ENCODE results near the gene PABPN1L.

PABPN1L gene

DNA sequence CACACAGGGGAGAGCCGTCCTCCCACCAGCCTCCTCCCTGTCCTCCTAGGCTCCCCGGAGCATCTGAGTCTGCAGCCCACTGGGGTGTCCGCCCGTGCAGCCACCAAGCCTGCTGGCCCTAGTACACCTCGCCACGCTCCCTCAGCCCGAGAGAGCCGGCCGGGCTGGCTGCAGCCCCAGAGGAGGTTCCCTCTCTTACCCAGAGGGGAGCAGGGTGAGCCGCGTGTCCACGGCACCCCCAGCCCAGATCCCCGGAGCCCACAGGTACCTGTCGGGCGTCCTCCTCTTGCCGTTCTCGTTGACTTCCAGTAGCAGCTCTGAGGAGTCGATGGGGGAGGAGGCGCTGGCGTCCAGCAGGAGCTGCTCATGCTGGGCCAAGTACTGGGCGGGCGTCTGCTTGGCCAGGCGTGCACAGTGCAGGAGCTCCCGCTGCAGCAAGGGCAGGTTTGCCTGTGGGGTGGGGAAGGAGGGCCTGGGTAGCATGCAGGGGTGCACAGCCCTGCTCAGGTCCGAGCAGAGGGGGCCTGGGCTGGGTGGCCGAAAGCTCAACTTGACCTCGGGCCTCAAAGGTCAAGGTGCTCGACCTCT is 19.3 kb upstream of the PABPN1L start:
- H4K91ac ChIP-seq (ENCODE audit: low read depth, low read length, poor library complexity) = no peak overlapping the region
- WGBS, 2 donors (ENCODE audit: extremely low coverage in 2 of 2, insufficient read length in 2 of 2, insufficient replicate concordance in 1 of 2) = no CpG with 5 or more reads among the region's 28 CpGs

GRCh38 chr16:88884569-88885271 is 18.3 kb upstream of the PABPN1L start:
- Histone ChIP-seq H3K4me3 (ENCODE audit: low read length in 2 of 2) (no peak overlapping the region), H3K27me3 (ENCODE audit: control insufficient read depth in 3 of 3, insufficient read depth in 3 of 3, low read depth in 1 of 3, low read length in 3 of 3) (peaks cover 0 to 13% (median 4%) of the 10 kb centered on the region in 3 experiments), H2BK120ac (ENCODE audit: low read depth, low read length) (no peak overlapping the region), H3K27ac (replicated peaks; ENCODE audit: low read length) (no peak overlapping the region), H3K4me2 (ENCODE audit: insufficient read depth, low read length, poor library complexity, severe bottlenecking) (no peak overlapping the region), H2BK5ac (ENCODE audit: low read length) (no peak overlapping the region), H3K9ac (ENCODE audit: low read depth, low read length, poor library complexity) (no peak overlapping the region), H3K9me3 (replicated peaks in 1 of 2; ENCODE audit: control insufficient read depth in 2 of 2, insufficient read depth in 1 of 2, low read depth in 1 of 2, low read length in 2 of 2) (peaks cover 0 to 6% of the 10 kb centered on the region in 2 donors), H3K14ac (ENCODE audit: low read length) (peak overlapping the region; percentile 25), H3K36me3 (replicated peaks in 1 of 2; ENCODE audit: control insufficient read depth in 2 of 2, insufficient read depth in 2 of 2, low read length in 2 of 2) (no peaks in the 10 kb centered on the region), H2BK15ac (ENCODE audit: low read length) (no peak overlapping the region), H2BK12ac (ENCODE audit: low read length) (peak overlapping the region; percentile 41), H3K23ac (ENCODE audit: low read depth, low read length, poor library complexity) (peak overlapping the region; percentile 85), H4K91ac (ENCODE audit: low read depth, low read length, poor library complexity) (no peak overlapping the region), H2AK5ac (ENCODE audit: low read depth, low read length) (peak overlapping the region; percentile 84), H3K18ac (ENCODE audit: low read length) (peak overlapping the region; percentile 28), H3K79me1 (ENCODE audit: low read depth, low read length) (peaks cover 11% of the 10 kb centered on the region), H2AFZ (ENCODE audit: low read length) (no peak overlapping the region), H3K4ac (ENCODE audit: low read length) (no peak overlapping the region), H3K4me1 (ENCODE audit: control insufficient read depth in 2 of 2, insufficient read depth in 1 of 2, low read depth in 1 of 2, low read length in 2 of 2) (peaks cover 13 to 14% of the 10 kb centered on the region in 2 donors), H4K8ac (ENCODE audit: low read depth, low read length) (no peak overlapping the region)
- no peak for DNase-seq (ENCODE audit: low spot score)
- no CpG with 5 or more reads among the region's 39 CpGs for WGBS, 2 donors (ENCODE audit: extremely low coverage in 2 of 2, insufficient read length in 2 of 2, insufficient replicate concordance in 1 of 2)

More for the DNA sequence above, 19.3 kb upstream of the PABPN1L start:
- peak overlapping the region; percentile 73 for H3K23ac ChIP-seq (ENCODE audit: low read depth, low read length, poor library complexity)
- H3K9ac ChIP-seq (ENCODE audit: low read depth, low read length, poor library complexity) = peak overlapping the region; percentile 44
- no peak overlapping the region for H3K4me2 ChIP-seq (ENCODE audit: insufficient read depth, low read length, poor library complexity, severe bottlenecking)
- H4K8ac ChIP-seq (ENCODE audit: low read depth, low read length) = no peak overlapping the region
- H3K27ac ChIP-seq (replicated peaks; ENCODE audit: low read length) = no peak overlapping the region
- no peak overlapping the region for H2AFZ ChIP-seq (ENCODE audit: low read length)
- no peak overlapping the region for H2BK120ac ChIP-seq (ENCODE audit: low read depth, low read length)
- no peak overlapping the region for H2BK15ac ChIP-seq (ENCODE audit: low read length)
- peaks cover 2 to 7% of the 10 kb centered on the region in 2 donors for H3K4me1 ChIP-seq (ENCODE audit: control insufficient read depth in 2 of 2, insufficient read depth in 1 of 2, low read depth in 1 of 2, low read length in 2 of 2)
- DNase-seq (ENCODE audit: low spot score) = no peak
- no peak overlapping the region for H2BK5ac ChIP-seq (ENCODE audit: low read length)
- peaks cover 11% of the 10 kb centered on the region for H3K79me1 ChIP-seq (ENCODE audit: low read depth, low read length)
- H3K14ac ChIP-seq (ENCODE audit: low read length) = peak overlapping the region; percentile 38
- peaks cover 0 to 10% (median 0%) of the 10 kb centered on the region in 3 experiments for H3K27me3 ChIP-seq (ENCODE audit: control insufficient read depth in 3 of 3, insufficient read depth in 3 of 3, low read depth in 1 of 3, low read length in 3 of 3)
- H3K4me3 ChIP-seq (ENCODE audit: low read length in 2 of 2) = peak overlapping the region in 1 of 2 donors; percentile 38
- H3K18ac ChIP-seq (ENCODE audit: low read length) = peak overlapping the region; percentile 38
- peak overlapping the region; percentile 56 for H2AK5ac ChIP-seq (ENCODE audit: low read depth, low read length)
- H2BK12ac ChIP-seq (ENCODE audit: low read length) = peak overlapping the region; percentile 41
- no peak overlapping the region for H3K4ac ChIP-seq (ENCODE audit: low read length)
- no peaks in the 10 kb centered on the region for H3K36me3 ChIP-seq (replicated peaks in 1 of 2; ENCODE audit: control insufficient read depth in 2 of 2, insufficient read depth in 2 of 2, low read length in 2 of 2)
- peaks cover 0 to 6% of the 10 kb centered on the region in 2 donors for H3K9me3 ChIP-seq (replicated peaks in 1 of 2; ENCODE audit: control insufficient read depth in 2 of 2, insufficient read depth in 1 of 2, low read depth in 1 of 2, low read length in 2 of 2)

GRCh38 chr16:88883946-88884345 is 17.5 kb upstream of the PABPN1L start:
- no peak overlapping the region for H3K27ac ChIP-seq (replicated peaks; ENCODE audit: low read length)
- H3K4me3 ChIP-seq (ENCODE audit: low read length in 2 of 2) = no peak overlapping the region
- H2BK15ac ChIP-seq (ENCODE audit: low read length) = no peak overlapping the region
- no peak for DNase-seq (ENCODE audit: low spot score)
- H3K4me1 ChIP-seq (ENCODE audit: control insufficient read depth in 2 of 2, insufficient read depth in 1 of 2, low read depth in 1 of 2, low read length in 2 of 2) = peaks cover 16 to 19% of the 10 kb centered on the region in 2 donors
- H3K4me2 ChIP-seq (ENCODE audit: insufficient read depth, low read length, poor library complexity, severe bottlenecking) = no peak overlapping the region
- H2BK5ac ChIP-seq (ENCODE audit: low read length) = peak overlapping the region; percentile 24
- no peak overlapping the region for H3K9ac ChIP-seq (ENCODE audit: low read depth, low read length, poor library complexity)
- WGBS, 2 donors (ENCODE audit: extremely low coverage in 2 of 2, insufficient read length in 2 of 2, insufficient replicate concordance in 1 of 2) = no CpG with 5 or more reads among the region's 11 CpGs
- H4K8ac ChIP-seq (ENCODE audit: low read depth, low read length) = no peak overlapping the region
- H4K91ac ChIP-seq (ENCODE audit: low read depth, low read length, poor library complexity) = no peak overlapping the region
- H3K36me3 ChIP-seq (replicated peaks in 1 of 2; ENCODE audit: control insufficient read depth in 2 of 2, insufficient read depth in 2 of 2, low read length in 2 of 2) = no peaks in the 10 kb centered on the region
- H2BK12ac ChIP-seq (ENCODE audit: low read length) = peak overlapping the region; percentile 6
- no peak overlapping the region for H2BK120ac ChIP-seq (ENCODE audit: low read depth, low read length)
- no peak overlapping the region for H3K18ac ChIP-seq (ENCODE audit: low read length)
- H3K14ac ChIP-seq (ENCODE audit: low read length) = peak overlapping the region; percentile 38
- H3K79me1 ChIP-seq (ENCODE audit: low read depth, low read length) = peaks cover 11% of the 10 kb centered on the region
- H3K4ac ChIP-seq (ENCODE audit: low read length) = no peak overlapping the region
- peaks cover 0 to 13% (median 10%) of the 10 kb centered on the region in 3 experiments for H3K27me3 ChIP-seq (ENCODE audit: control insufficient read depth in 3 of 3, insufficient read depth in 3 of 3, low read depth in 1 of 3, low read length in 3 of 3)
- peaks cover 0 to 4% of the 10 kb centered on the region in 2 donors for H3K9me3 ChIP-seq (replicated peaks in 1 of 2; ENCODE audit: control insufficient read depth in 2 of 2, insufficient read depth in 1 of 2, low read depth in 1 of 2, low read length in 2 of 2)
- H3K23ac ChIP-seq (ENCODE audit: low read depth, low read length, poor library complexity) = peak overlapping the region; percentile 80
- no peak overlapping the region for H2AK5ac ChIP-seq (ENCODE audit: low read depth, low read length)
- H2AFZ ChIP-seq (ENCODE audit: low read length) = no peak overlapping the region
